ENCODE results near the gene LHB.

Gene LHB

DNA sequence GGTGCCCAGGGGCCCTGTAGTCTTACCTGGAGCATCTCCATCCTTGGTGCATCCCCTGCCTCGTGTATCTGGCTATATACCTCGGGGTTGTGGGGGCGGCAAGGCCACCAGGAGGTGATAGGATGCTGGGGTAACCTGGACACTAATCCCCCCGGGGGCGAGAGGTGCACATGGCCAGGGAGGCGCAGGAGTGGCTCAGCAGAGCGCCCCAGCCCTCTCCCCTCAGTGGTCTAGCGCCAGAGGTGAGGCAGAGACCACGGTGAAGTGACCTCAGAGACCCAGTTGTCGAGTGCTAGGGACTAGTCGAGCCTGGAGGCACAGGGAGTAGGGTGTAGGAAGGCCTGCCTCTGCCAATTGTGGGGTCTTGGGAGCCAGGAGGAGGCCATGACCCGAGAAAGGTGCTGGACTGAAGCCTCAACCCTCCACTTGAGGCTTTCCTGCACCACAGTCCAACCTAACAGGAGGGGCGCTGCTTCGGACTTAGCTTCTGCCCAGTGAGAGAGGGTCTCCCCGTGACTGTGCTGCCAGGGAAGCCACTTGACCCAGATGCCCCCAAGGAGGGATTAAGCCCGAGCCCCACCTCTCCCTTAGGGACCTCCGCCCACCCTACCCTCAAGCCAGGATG, at the start of gene LHB:
Gene LHB, minus strand, starts transcription at position 51 of the 625 bp plus-strand sequence. Its CDS starts 10 bp downstream, at position 41.
- TF ChIP-seq, protein P1, sequence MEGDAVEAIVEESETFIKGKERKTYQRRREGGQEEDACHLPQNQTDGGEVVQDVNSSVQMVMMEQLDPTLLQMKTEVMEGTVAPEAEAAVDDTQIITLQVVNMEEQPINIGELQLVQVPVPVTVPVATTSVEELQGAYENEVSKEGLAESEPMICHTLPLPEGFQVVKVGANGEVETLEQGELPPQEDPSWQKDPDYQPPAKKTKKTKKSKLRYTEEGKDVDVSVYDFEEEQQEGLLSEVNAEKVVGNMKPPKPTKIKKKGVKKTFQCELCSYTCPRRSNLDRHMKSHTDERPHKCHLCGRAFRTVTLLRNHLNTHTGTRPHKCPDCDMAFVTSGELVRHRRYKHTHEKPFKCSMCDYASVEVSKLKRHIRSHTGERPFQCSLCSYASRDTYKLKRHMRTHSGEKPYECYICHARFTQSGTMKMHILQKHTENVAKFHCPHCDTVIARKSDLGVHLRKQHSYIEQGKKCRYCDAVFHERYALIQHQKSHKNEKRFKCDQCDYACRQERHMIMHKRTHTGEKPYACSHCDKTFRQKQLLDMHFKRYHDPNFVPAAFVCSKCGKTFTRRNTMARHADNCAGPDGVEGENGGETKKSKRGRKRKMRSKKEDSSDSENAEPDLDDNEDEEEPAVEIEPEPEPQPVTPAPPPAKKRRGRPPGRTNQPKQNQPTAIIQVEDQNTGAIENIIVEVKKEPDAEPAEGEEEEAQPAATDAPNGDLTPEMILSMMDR (IDR thresholded peaks at IDR 0.05; ENCODE audit: control insufficient read depth, insufficient read depth, low read depth, low read length, missing control alignments), result no peak
- DNase-seq (ENCODE audit: low read depth), result no peak
- H3K4me3 ChIP-seq (ENCODE audit: control insufficient read depth, low read depth, low read length), result peak within 1 kb of the TSS; percentile 39

DNA sequence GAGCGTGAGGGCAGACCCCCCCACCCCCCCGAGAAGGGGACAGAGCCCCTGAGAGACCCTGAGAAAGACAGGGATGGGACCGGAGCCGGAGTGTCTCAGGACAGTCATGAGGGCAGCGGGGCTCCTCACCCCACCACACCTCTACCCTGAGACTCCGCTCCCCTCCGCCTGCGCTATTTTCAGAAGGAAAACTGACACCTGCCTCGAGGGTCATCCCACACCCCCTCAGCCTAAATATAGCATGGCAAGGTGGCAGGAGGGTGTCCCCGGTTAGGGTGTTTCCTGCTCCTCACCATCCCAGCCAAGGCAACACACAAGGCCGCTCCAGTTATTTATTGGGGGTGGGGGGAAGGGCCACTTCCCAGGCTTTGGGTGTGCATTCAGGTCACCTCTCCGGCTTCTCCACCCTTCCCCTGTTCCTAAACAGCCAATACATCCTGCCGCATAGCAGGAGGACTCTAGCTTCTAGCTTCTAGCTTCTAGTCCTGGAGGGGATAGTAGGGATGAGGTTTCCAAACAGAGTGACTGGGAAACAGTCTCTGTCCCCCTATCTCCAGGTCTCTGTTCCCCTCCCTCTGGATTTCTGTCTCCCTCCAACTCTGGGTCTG, 49.1 kb upstream of the LHB start:
- TF ChIP-seq, protein P1 (IDR thresholded peaks at IDR 0.05; ENCODE audit: control insufficient read depth, insufficient read depth, low read depth, low read length, missing control alignments), result no peak
- DNase-seq (ENCODE audit: low read depth), result no peak
- H3K4me3 ChIP-seq (ENCODE audit: control insufficient read depth, low read depth, low read length), result no peak overlapping the region

DNA sequence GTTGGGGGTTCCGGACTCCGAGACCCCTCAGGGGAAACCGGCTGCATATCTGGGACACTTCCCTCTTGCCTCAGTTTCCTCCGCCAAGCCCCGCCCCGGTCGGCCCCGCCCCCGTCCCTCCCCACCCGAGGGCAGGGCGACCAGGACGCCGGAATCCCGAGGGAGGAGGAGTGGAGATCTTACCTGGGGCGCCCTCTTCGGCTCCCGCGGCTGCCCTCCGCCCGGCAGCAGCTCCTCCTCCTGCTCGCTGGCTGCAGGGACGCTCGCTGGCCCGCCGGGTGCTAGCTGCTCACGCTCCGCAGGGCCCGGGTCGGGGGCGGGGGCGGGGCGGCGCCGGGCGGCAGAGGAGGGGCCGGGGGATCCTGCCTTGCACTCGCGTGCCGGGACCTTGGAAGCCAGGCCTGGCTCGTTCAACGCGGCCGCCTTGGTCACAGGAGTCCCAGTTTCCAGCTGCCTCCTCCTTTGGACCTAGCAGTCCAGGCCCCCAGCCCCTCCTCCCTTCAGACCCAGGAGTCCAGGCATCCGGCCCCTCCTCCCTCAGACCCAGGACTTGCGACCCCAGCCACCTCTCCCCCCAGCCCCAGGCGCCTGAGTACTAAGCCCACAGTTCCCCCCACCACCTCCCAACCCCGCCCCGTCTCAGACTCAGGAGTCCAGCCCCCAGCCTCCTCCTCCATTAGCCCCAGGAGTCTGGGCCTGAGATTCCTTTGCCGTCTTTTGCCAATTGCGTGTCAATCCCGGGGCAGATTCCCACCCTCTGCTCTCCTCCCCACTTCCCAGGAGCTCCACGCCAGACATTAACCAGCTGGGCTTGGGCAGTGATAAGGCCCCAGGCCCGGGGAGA, 48.1 kb upstream of the LHB start, which contains the start of gene NTF4:
Gene NTF4, minus strand, starts transcription at position 51 of the 844 bp plus-strand sequence. CDS start 2,821 bp downstream, outside the sequence.
- H3K4me3 ChIP-seq (ENCODE audit: control insufficient read depth, low read depth, low read length), result 0 out of 2 replicates have a peak within 1 kb of the TSS, but pooled peaks have one; percentile 1
- TF ChIP-seq, protein P1 (IDR thresholded peaks at IDR 0.05; ENCODE audit: control insufficient read depth, insufficient read depth, low read depth, low read length, missing control alignments), result no peak
- DNase-seq (ENCODE audit: low read depth), result no peak

DNA sequence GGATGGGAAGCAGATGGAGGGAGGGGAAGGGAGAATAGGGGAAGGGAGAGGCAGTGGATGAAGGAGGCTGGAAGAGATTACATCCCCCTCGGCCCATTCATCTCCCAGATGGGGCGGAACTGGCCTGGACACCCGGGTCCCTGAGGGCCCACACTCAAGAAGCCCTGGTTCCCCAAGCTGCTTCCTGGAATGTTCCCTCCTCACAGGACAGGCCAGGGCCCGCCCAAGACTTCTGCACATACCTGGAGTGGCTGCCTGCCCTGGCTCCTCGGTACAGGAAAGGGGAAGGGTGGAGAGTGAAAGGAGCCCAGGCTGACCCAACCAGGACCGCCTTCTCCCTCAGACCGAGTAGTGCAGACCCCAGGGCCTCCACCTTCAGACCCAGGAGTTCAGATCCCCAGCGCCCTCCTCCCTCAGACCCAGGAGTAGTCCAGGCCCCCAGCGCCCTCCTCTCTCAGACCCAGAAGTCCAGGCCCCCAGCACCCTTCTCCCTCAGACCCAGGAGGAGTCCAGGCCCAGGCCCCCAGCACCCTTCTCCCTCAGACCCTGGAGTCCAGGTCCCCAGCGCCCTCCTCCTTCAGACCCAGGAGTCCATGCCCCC, 47.2 kb upstream of the LHB start:
- TF ChIP-seq, protein P1 (IDR thresholded peaks at IDR 0.05; ENCODE audit: control insufficient read depth, insufficient read depth, low read depth, low read length, missing control alignments), result no peak
- H3K4me3 ChIP-seq (ENCODE audit: control insufficient read depth, low read depth, low read length), result no peak overlapping the region
- DNase-seq (ENCODE audit: low read depth), result no peak

DNA sequence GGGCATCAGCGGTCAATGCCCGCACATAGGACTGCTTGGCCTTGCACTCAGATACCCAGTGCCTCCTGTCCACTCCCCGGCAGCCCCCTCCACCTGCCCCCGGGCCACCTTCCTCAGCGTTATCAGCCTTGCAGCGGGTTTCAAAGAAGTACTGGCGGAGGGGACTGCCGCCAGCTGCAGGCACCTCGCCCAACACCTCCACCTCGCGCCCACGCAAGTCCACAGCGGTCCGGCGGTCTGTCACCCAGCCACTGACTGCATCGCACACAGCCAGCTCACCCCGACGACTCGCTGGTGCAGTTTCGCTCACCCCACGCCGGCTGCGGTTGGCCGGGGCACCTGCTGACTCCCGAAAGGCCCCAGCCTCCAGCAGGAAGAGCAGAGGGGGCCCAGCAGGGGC, 44.6 kb upstream of the LHB start:
- DNase-seq (ENCODE audit: low read depth), result no peak
- no peak overlapping the region for H3K4me3 ChIP-seq (ENCODE audit: control insufficient read depth, low read depth, low read length)
- TF ChIP-seq, protein P1 (IDR thresholded peaks at IDR 0.05; ENCODE audit: control insufficient read depth, insufficient read depth, low read depth, low read length, missing control alignments), result no peak

DNA sequence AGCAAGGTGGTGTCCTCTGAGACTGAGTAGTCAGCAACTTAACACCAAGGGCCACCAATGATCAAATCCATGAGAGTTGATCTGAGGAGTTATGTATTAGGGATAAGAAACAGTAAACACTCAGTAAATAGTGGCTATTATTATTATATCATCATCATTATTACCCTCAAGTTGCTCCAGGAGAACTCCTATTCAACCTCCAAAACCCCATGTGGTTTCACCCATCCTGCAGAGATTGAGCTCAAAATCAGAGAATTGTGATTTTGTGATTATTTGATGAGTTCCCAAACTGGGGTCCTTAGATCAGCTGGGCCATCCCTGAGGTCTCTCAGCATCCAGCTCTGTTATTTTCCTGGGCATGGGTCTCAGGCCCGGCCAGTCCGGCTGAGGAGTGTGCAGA, 44.1 kb upstream of the LHB start:
- DNase-seq (ENCODE audit: low read depth), result no peak
- H3K4me3 ChIP-seq (ENCODE audit: control insufficient read depth, low read depth, low read length), result no peak overlapping the region
- TF ChIP-seq, protein P1 (IDR thresholded peaks at IDR 0.05; ENCODE audit: control insufficient read depth, insufficient read depth, low read depth, low read length, missing control alignments), result no peak
